Fibroblast of lung (primary cell): ENCODE data around the gene MPV17L2. TPM values are rescaled to one million over a fixed set of nuclear protein-coding genes. Genes with fewer than 3 reads are reported as not detected.
A peak's percentile ranks its signal among the peaks of the same experiment; 100 is the strongest.

Experiments used
- DNase-seq, 2 donors: peaks; one replicate each; pipeline versions ENCODE4 v3.0.0 to v3.0.0-alpha.2; 2010; ENCODE audit warnings: low read depth in 2 of 2
- H2AFZ ChIP-seq: 2 replicates; pipeline ENCODE4 v1.5.1; 2012; ENCODE audit warnings: low read length, control low read depth, inconsistent platforms
- H3K27ac ChIP-seq: 2 replicates; pipeline ENCODE4 v1.5.1; 2011; ENCODE audit warnings: low read length, control low read depth; ENCODE audit not compliant: insufficient read depth
- H3K27me3 ChIP-seq: 2 replicates; pipeline ENCODE4 v1.5.1; 2011; ENCODE audit warnings: mild to moderate bottlenecking, low read length; ENCODE audit not compliant: control insufficient read depth, insufficient read depth
- H3K36me3 ChIP-seq: 2 replicates; pipeline ENCODE4 v1.5.1; 2011; ENCODE audit warnings: low read length; ENCODE audit not compliant: control insufficient read depth, insufficient read depth
- H3K4me1 ChIP-seq: 2 replicates; pipeline ENCODE4 v1.5.1; 2011; ENCODE audit warnings: low read length; ENCODE audit not compliant: control insufficient read depth, insufficient read depth; ENCODE audit errors: extremely low read depth
- H3K4me2 ChIP-seq: 2 replicates; pipeline ENCODE4 v1.5.1; 2011; ENCODE audit warnings: low read length, control low read depth; ENCODE audit not compliant: insufficient read depth; ENCODE audit errors: extremely low read depth
- H3K4me3 ChIP-seq, 4 experiments: fragments of 200-600 bp in 1 of 4; sonication (generic) in 1 of 4; replicated peaks in 1 of 4; 2 replicates each; pipeline ENCODE4 v1.5.1; 2011 to 2016; ENCODE audit warnings: low read length in 4 of 4, low read depth in 3 of 4, mild to moderate bottlenecking in 3 of 4, control low read depth in 2 of 4, inconsistent platforms in 1 of 4, mixed read lengths in 1 of 4; ENCODE audit not compliant: insufficient read depth in 1 of 4; ENCODE audit errors: control extremely low read depth in 1 of 4
- H3K79me2 ChIP-seq: 2 replicates; pipeline ENCODE4 v1.5.1; 2012; ENCODE audit warnings: mild to moderate bottlenecking, low read length, inconsistent platforms; ENCODE audit not compliant: control insufficient read depth, insufficient read depth
- H3K9ac ChIP-seq: 2 replicates; pipeline ENCODE4 v1.5.1; 2011; ENCODE audit warnings: mild to moderate bottlenecking, low read length, control low read depth; ENCODE audit not compliant: insufficient read depth
- H3K9me3 ChIP-seq: 2 replicates; pipeline ENCODE4 v1.5.1; 2012; ENCODE audit warnings: low read depth, low read length; ENCODE audit not compliant: control insufficient read depth, insufficient read depth
- H4K20me1 ChIP-seq: 2 replicates; pipeline ENCODE4 v1.5.1; 2011; ENCODE audit warnings: low read length; ENCODE audit not compliant: control insufficient read depth, insufficient read depth; ENCODE audit errors: extremely low read depth
- CTCF ChIP-seq, 2 donors: IDR thresholded peaks in 1 of 2; conservative IDR thresholded peaks in 1 of 2; 1 replicate in 1 of 2; 2 replicates in 1 of 2; pipeline ENCODE4 v1.5.1; 2011 to 2012; ENCODE audit warnings: low read length in 2 of 2, control low read depth in 1 of 2, inconsistent platforms in 1 of 2, low read depth in 1 of 2, mild to moderate bottlenecking in 1 of 2
- EZH2 ChIP-seq: IDR thresholded peaks from 2 replicates; pipeline ENCODE4 v1.5.1; 2012; ENCODE audit warnings: low read length, control low read depth, mild to moderate bottlenecking; ENCODE audit errors: missing control alignments
- polyA plus RNA-seq, 2 donors: library from polyadenylated mRNA; depleted of rRNA in 1 of 2; stranded (reverse) in 1 of 2; unstranded in 1 of 2; fragments of >200 nt; gene quantifications; 2 replicates each; pipeline ENCODE4 v1.2.1, GENCODE V29; 2011 to 2012; ENCODE audit warnings: missing spikeins in 1 of 2
- total RNA-seq: library from RNA; depleted of rRNA; stranded (reverse); fragments of >200 nt; gene quantifications from 2 replicates; pipeline ENCODE4 v1.2.1, GENCODE V29; 2014

Gene MPV17L2
- total and polyA plus RNA-seq, 2 donors (not counting 1 experiment from before 2014, with no cell fraction given) = 4.1 to 9.4 TPM

DNA sequence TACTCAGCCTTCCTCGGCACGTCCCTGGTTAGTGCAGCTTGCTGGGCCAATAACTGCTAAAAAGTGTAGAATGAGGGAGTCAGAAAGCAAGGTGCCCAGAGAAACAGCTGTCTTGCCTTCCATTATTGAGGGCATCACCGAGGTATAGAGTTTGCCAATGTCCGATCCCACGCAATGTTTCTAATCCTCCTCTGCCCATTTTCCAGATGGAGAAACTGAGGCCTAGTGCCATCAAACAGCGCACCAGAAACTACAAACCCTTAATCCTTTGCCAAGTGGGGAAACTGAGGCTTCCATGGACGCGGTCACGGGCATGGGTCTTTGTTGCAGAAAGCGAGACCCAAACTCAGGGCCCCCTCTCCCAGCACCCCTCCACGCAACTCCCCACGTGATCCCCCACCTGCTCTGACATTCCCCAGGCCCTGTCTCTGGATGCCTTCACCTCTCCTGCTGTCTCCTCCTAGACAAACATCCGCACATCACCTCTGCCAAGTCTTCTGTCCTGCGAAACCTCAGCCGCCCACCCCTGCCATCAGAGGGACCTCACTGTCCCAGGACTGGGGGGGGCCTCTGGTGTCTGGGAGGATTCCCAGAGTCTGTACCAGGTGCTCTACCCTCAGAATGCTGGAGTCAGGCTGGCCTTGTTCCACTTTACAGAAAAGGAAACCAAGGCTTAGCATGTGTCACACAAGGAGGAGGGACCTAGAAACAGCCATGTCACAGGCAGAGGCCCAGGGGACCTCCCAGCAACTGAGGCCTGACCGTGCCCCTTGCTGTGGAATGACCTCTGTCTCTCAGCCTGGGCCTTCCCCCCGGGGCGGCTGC lies 34.1 kb downstream of the MPV17L2 start:
- Histone ChIP-seq H3K4me2 (no peak overlapping the region), H3K9ac (no peak overlapping the region), H3K4me1 (no peaks in the 10 kb centered on the region), H3K27ac (no peak overlapping the region), H3K36me3 (no peaks in the 10 kb centered on the region), H2AFZ (no peak overlapping the region), H3K9me3 (no peaks in the 10 kb centered on the region), H3K4me3 (no peak overlapping the region), H3K27me3 (peaks cover 7% of the 10 kb centered on the region), H3K79me2 (no peaks in the 10 kb centered on the region), H4K20me1 (no peaks in the 10 kb centered on the region)
- no peak for DNase-seq
- no peak for TF ChIP-seq EZH2
- no peak for TF ChIP-seq CTCF (conservative IDR thresholded peaks at IDR 0.05 in 1 of 2, IDR thresholded peaks at IDR 0.05 in 1 of 2; ENCODE audit: low read depth in 1 of 2, low read length in 2 of 2)

DNA sequence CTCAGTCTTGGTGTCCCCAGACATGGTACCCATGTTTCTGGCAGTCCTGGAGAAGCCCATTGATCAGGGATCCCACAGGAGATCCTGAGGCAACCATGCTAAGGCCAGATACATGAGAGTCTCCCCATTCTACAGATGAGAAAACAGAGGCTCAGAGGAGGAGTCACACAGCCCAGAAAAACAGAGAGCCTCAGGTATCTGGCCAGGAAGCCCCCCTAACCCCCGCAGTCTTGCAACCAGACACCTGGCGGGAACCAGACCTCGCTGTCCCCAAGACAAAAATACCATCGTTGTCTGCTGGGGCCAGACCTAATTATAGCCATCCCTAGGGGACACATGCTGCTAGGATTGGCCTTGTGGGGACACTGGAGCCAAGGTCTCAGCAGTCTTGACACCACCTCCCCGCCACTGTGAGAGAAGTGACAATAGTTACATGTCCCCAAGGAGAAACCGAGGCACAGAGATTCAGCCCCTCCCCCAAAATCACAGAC lies 34.8 kb downstream of the MPV17L2 start:
- no peaks in the 10 kb centered on the region for H3K36me3 ChIP-seq
- H3K9me3 ChIP-seq = no peaks in the 10 kb centered on the region
- no peak overlapping the region for H3K9ac ChIP-seq
- peaks cover 11% of the 10 kb centered on the region for H3K27me3 ChIP-seq
- no peak for DNase-seq
- no peaks in the 10 kb centered on the region for H4K20me1 ChIP-seq
- H3K4me2 ChIP-seq = no peak overlapping the region
- no peak overlapping the region for H3K4me3 ChIP-seq
- TF ChIP-seq CTCF (conservative IDR thresholded peaks at IDR 0.05 in 1 of 2, IDR thresholded peaks at IDR 0.05 in 1 of 2; ENCODE audit: low read depth in 1 of 2, low read length in 2 of 2) (no peak), EZH2 (no peak)
- no peak overlapping the region for H2AFZ ChIP-seq
- no peaks in the 10 kb centered on the region for H3K79me2 ChIP-seq
- no peaks in the 10 kb centered on the region for H3K4me1 ChIP-seq
- no peak overlapping the region for H3K27ac ChIP-seq

- Histone ChIP-seq H3K9me3 (no peaks in the 10 kb centered on the region), H4K20me1 (no peaks in the 10 kb centered on the region)
- TF ChIP-seq EZH2 (no peak), CTCF (conservative IDR thresholded peaks at IDR 0.05 in 1 of 2, IDR thresholded peaks at IDR 0.05 in 1 of 2; ENCODE audit: low read depth in 1 of 2, low read length in 2 of 2) (peak; percentile 33 to 60)
Measured at GRCh38 chr19:18229474-18229873, 36.5 kb downstream of the MPV17L2 start.

More at GRCh38 chr19:18229474-18229873, 36.5 kb downstream of the MPV17L2 start:
- Histone ChIP-seq H3K27ac (no peak overlapping the region), H3K27me3 (peaks cover 11% of the 10 kb centered on the region), H3K36me3 (no peaks in the 10 kb centered on the region), H3K79me2 (no peaks in the 10 kb centered on the region), H2AFZ (no peak overlapping the region), H3K4me2 (no peak overlapping the region), H3K4me1 (no peaks in the 10 kb centered on the region), H3K9ac (no peak overlapping the region), H3K4me3 (no peak overlapping the region)
- DNase-seq = no peak
